Measurements from ENCODE around the gene SLC44A2. TPM values are rescaled to one million over a fixed set of nuclear protein-coding genes. Genes with fewer than 3 reads are reported as not detected.

Gene SLC44A2
- 22.6 and 27.4 TPM in 2 replicates for total RNA-seq

GRCh38 chr19:10625003-10625761, at the start of gene SLC44A2:
Gene SLC44A2 (plus strand): TSS chr19:10625553. CDS start chr19:10625634, 81 bp downstream.

GRCh38 chr19:10587022-10587838, 38.1 kb upstream of the SLC44A2 start, which contains the start of gene AP1M2:
Gene AP1M2 (minus strand): TSS chr19:10587312. CDS start chr19:10587231, 81 bp downstream.

GRCh38 chr19:10653732-10654609, 28.6 kb downstream of the SLC44A2 start, which contains the start of gene ILF3:
Gene ILF3 (plus strand): TSS chr19:10654346. CDS start chr19:10670606, 16,260 bp downstream.

Other genes with a start within 250 kb of the SLC44A2 start
- 60.6 and 101 TPM in 2 replicates for gene TYK2, start 245.0 kb upstream of the SLC44A2 start, total RNA-seq
- 193 and 304 TPM in 2 replicates for gene CDC37, start 222.0 kb upstream of the SLC44A2 start, total RNA-seq
- 2.5 and 2.8 TPM in 2 replicates for gene PDE4A, start 205.0 kb upstream of the SLC44A2 start, total RNA-seq
- 69.3 and 98.5 TPM in 2 replicates for gene KEAP1, start 122.2 kb upstream of the SLC44A2 start, total RNA-seq
- gene S1PR5, start 108.1 kb upstream of the SLC44A2 start, total RNA-seq: 1.4 and 4.6 TPM in 2 replicates
- 14.9 and 25.9 TPM in 2 replicates for gene ATG4D, start 81.6 kb upstream of the SLC44A2 start, total RNA-seq
- 6.8 and 20.7 TPM in 2 replicates for gene KRI1, start 59.5 kb upstream of the SLC44A2 start, total RNA-seq
- 6.5 and 12.5 TPM in 2 replicates for gene CDKN2D, start 56.6 kb upstream of the SLC44A2 start, total RNA-seq
- 2.9 TPM in 1 of 2 replicates, not detected in the other for gene AP1M2, start 38.2 kb upstream of the SLC44A2 start, total RNA-seq
- gene ILF3, start 28.8 kb downstream of the SLC44A2 start, total RNA-seq: 53.0 and 125 TPM in 2 replicates
- gene QTRT1, start 75.9 kb downstream of the SLC44A2 start, total RNA-seq: 23.4 and 35.5 TPM in 2 replicates
- gene DNM2, start 92.5 kb downstream of the SLC44A2 start, total RNA-seq: 78.6 and 91.4 TPM in 2 replicates
- 55.4 and 61.4 TPM in 2 replicates for gene TMED1, start 210.7 kb downstream of the SLC44A2 start, total RNA-seq
- 0.58 and 2.3 TPM in 2 replicates for gene C19orf38, start 222.9 kb downstream of the SLC44A2 start, total RNA-seq
- gene CARM1, start 246.0 kb downstream of the SLC44A2 start, total RNA-seq: 13.0 and 28.0 TPM in 2 replicates

All from regular cardiac myocyte (primary cell).